ENCODE results near the gene PIK3C3. TPM values are rescaled to one million over a fixed set of nuclear protein-coding genes. Genes with fewer than 3 reads are reported as not detected.

The PIK3C3 gene
- polyA plus RNA-seq, 1 donor from 2014 or later: 42.9 TPM

GRCh38 chr18:42087235-42087634, 132.2 kb downstream of the PIK3C3 start:
- Histone ChIP-seq H3K36me3 (ENCODE audit: insufficient read depth, low read length) (no peaks in the 10 kb centered on the region), H3K4me3 (ENCODE audit: low read length) (no peak overlapping the region), H3K79me2 (replicated peaks; ENCODE audit: insufficient read depth, low read length) (no peaks in the 10 kb centered on the region), H3K9me2 (ENCODE audit: insufficient read depth, low read length) (no peaks in the 10 kb centered on the region), H3K4me2 (ENCODE audit: low read length) (no peak overlapping the region), H2AFZ (ENCODE audit: low read depth, low read length) (no peak overlapping the region), H3K27ac (ENCODE audit: low read length) (no peak overlapping the region), H4K20me1 (ENCODE audit: insufficient read depth) (no peaks in the 10 kb centered on the region), H3K9me3 (ENCODE audit: low read length) (no peaks in the 10 kb centered on the region), H3K27me3 (ENCODE audit: insufficient read depth, low read depth, low read length) (no peaks in the 10 kb centered on the region), H3F3A (ENCODE audit: insufficient read depth, low read length, poor library complexity, severe bottlenecking) (no peaks in the 10 kb centered on the region), H3K9ac (ENCODE audit: low read length) (no peak overlapping the region)
- TF ChIP-seq POLR2AphosphoS5 (IDR thresholded peaks at IDR 0.05) (no peak), RAD21 (conservative IDR thresholded peaks at IDR 0.05) (no peak), CTCF (IDR thresholded peaks at IDR 0.05; ENCODE audit: poor library complexity, severe bottlenecking) (no peak), SMC3 (conservative IDR thresholded peaks at IDR 0.05; ENCODE audit: poor library complexity) (no peak), EP300 (conservative IDR thresholded peaks at IDR 0.05; ENCODE audit: poor library complexity, severe bottlenecking) (no peak), REST (IDR thresholded peaks at IDR 0.05; ENCODE audit: borderline replicate concordance) (no peak), MXI1 (conservative IDR thresholded peaks at IDR 0.05; ENCODE audit: poor library complexity, severe bottlenecking) (no peak), EZH2 (IDR thresholded peaks at IDR 0.05; ENCODE audit: borderline replicate concordance, insufficient read depth, low read length, poor library complexity, severe bottlenecking) (no peak), TAF1 (IDR thresholded peaks at IDR 0.05; ENCODE audit: low read depth) (no peak)

- H3K27me3 ChIP-seq (ENCODE audit: insufficient read depth, low read depth, low read length): no peaks in the 10 kb centered on the region
- no peak overlapping the region for H2AFZ ChIP-seq (ENCODE audit: low read depth, low read length)
- H3K27ac ChIP-seq (ENCODE audit: low read length): no peak overlapping the region
- TF ChIP-seq REST (IDR thresholded peaks at IDR 0.05; ENCODE audit: borderline replicate concordance): no peak
- no peak for TF ChIP-seq MXI1 (conservative IDR thresholded peaks at IDR 0.05; ENCODE audit: poor library complexity, severe bottlenecking)
- TF ChIP-seq SMC3 (conservative IDR thresholded peaks at IDR 0.05; ENCODE audit: poor library complexity): no peak
- H3F3A ChIP-seq (ENCODE audit: insufficient read depth, low read length, poor library complexity, severe bottlenecking): no peaks in the 10 kb centered on the region
- no peak overlapping the region for H3K9ac ChIP-seq (ENCODE audit: low read length)
- no peak overlapping the region for H3K4me2 ChIP-seq (ENCODE audit: low read length)
- H3K36me3 ChIP-seq (ENCODE audit: insufficient read depth, low read length): no peaks in the 10 kb centered on the region
- H4K20me1 ChIP-seq (ENCODE audit: insufficient read depth): no peaks in the 10 kb centered on the region
- no peak overlapping the region for H3K4me3 ChIP-seq (ENCODE audit: low read length)
- no peaks in the 10 kb centered on the region for H3K9me3 ChIP-seq (ENCODE audit: low read length)
- H3K79me2 ChIP-seq (replicated peaks; ENCODE audit: insufficient read depth, low read length): no peaks in the 10 kb centered on the region
- no peaks in the 10 kb centered on the region for H3K9me2 ChIP-seq (ENCODE audit: insufficient read depth, low read length)
Measured at GRCh38 chr18:42087876-42088275, 132.8 kb downstream of the PIK3C3 start.

Data from neural cell (in vitro differentiated cells).